HG03025 (cell line): ENCODE measurements around the gene RCVRN.
"Not testable (repeated sequence)": the region's sequence is repeated elsewhere in the genome, so short reads cannot be mapped to it uniquely, and the experiment has no call there.

ENCODE experiments used
- ATAC-seq: cut with Tn5 transposase; IDR thresholded peaks from one replicate; pipeline ENCODE4 v1.9.1; 2021; ENCODE audit warnings: mild to moderate bottlenecking, moderate library complexity; ENCODE audit not compliant: unreplicated experiment, low FRiP score

RCVRN gene

GRCh38 chr17:9922012-9922848, 17.2 kb upstream of the RCVRN start:
- no peak for ATAC-seq

- ATAC-seq = not testable (repeated sequence)
These were observed 16.1 kb upstream of the RCVRN start for GRCh38 chr17:9921216-9921615.

- no peak for ATAC-seq
These were observed 13.8 kb upstream of the RCVRN start for GRCh38 chr17:9918804-9919352.

GRCh38 chr17:9918352-9918751, 13.3 kb upstream of the RCVRN start:
- ATAC-seq = no peak

- ATAC-seq = no peak
These were observed 12.7 kb upstream of the RCVRN start for GRCh38 chr17:9917801-9918200.

- ATAC-seq = no peak
These were observed 12.1 kb upstream of the RCVRN start for GRCh38 chr17:9917131-9917530.

- no peak for ATAC-seq
These were observed 11.0 kb upstream of the RCVRN start for GRCh38 chr17:9916108-9916507.

GRCh38 chr17:9913476-9913875, 8.4 kb upstream of the RCVRN start:
- ATAC-seq = no peak

- ATAC-seq = no peak
These were observed 7.3 kb upstream of the RCVRN start for GRCh38 chr17:9912121-9913099.

- ATAC-seq = no peak
These were observed 6.0 kb upstream of the RCVRN start for GRCh38 chr17:9911089-9911488.

- no peak for ATAC-seq
These were observed 3.6 kb upstream of the RCVRN start for GRCh38 chr17:9908649-9909042.

GRCh38 chr17:9907883-9908648, 3.0 kb upstream of the RCVRN start:
- no peak for ATAC-seq

- no peak for ATAC-seq
These were observed 2.1 kb upstream of the RCVRN start for GRCh38 chr17:9907131-9907530.

- ATAC-seq = no peak
These were observed 1.5 kb upstream of the RCVRN start for GRCh38 chr17:9906616-9907015.

GRCh38 chr17:9905902-9906301, 831 bp upstream of the RCVRN start:
- ATAC-seq = no peak

- ATAC-seq = no peak
These were observed 594 bp downstream of the RCVRN start for GRCh38 chr17:9904277-9905077.

GRCh38 chr17:9902120-9902519, 3.0 kb downstream of the RCVRN start:
- no peak for ATAC-seq

- ATAC-seq = no peak
These were observed 4.3 kb downstream of the RCVRN start for GRCh38 chr17:9900784-9901183.

- no peak for ATAC-seq
These were observed 5.0 kb downstream of the RCVRN start for GRCh38 chr17:9900044-9900594.
